ENCODE data around the gene RPS2. TPM values are rescaled to one million over a fixed set of nuclear protein-coding genes. Genes with fewer than 3 reads are reported as not detected.
"Not testable (repeated sequence)": the region's sequence is repeated elsewhere in the genome, so short reads cannot be mapped to it uniquely, and the experiment has no call there.

RPS2 gene
- total and polyA plus RNA-seq, 2 donors (not counting 1 experiment from before 2014, with no cell fraction given): 3,261 to 6,138 TPM

DNA sequence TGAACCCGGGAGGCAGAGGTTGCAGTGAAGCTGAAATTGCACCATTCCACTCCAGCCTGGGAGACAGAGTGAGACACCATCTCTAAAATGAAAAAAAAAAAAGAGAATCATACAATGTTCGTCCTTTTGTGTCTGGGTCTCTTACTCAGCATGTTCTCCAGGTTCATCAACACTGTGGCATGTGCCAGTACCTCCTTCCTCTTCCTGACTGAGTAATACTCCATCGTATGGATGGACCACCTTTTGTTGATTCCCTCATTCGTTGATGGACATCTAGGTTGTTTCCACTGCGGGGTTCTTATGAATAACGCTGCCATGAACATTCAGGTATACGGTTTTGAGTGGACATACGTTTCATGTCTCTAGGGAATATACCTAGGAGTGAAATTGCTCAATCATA, 42.3 kb downstream of the RPS2 start:
- H3K4me1 Mint-ChIP-seq: peaks cover 4% of the 10 kb centered on the region
- peaks cover 0 to 6% (median 0%) of the 10 kb centered on the region in 3 donors for H3K9me3 ChIP-seq (ENCODE audit: control extremely low read depth in 1 of 3, control insufficient read depth in 2 of 3, insufficient read depth in 1 of 3, low read length in 2 of 3)
- no peak overlapping the region for H3K4me3 Mint-ChIP-seq
- H3K79me2 ChIP-seq (ENCODE audit: control insufficient read depth, insufficient read depth, low read length): no peaks in the 10 kb centered on the region
- peaks cover 32% of the 10 kb centered on the region for H3K27me3 Mint-ChIP-seq
- no peak overlapping the region for H2AFZ ChIP-seq (ENCODE audit: insufficient read depth, low read depth, low read length, poor library complexity, severe bottlenecking)
- H3K27me3 ChIP-seq (replicated peaks in 1 of 4; ENCODE audit: control extremely low read depth in 1 of 4, control insufficient read depth in 3 of 4, insufficient read depth in 4 of 4, low read length in 3 of 4): peaks cover 0 to 67% (median 21%) of the 10 kb centered on the region in 4 experiments
- 83% methylated on average over 3 of the region's 8 CpGs for WGBS (ENCODE audit: insufficient coverage)
- no peak overlapping the region for H3K27ac Mint-ChIP-seq
- H3K4me1 ChIP-seq (ENCODE audit: control insufficient read depth in 2 of 2, insufficient read depth in 2 of 2, low read length in 2 of 2): peaks cover 4 to 5% of the 10 kb centered on the region in 2 donors
- H3K36me3 ChIP-seq (replicated peaks in 1 of 2; ENCODE audit: control extremely low read depth in 1 of 2, control insufficient read depth in 1 of 2, extremely low read depth in 1 of 2, insufficient read depth in 2 of 2, low read length in 1 of 2): no peaks in the 10 kb centered on the region
- POLR2A ChIA-PET: no interaction called here
- no peaks in the 10 kb centered on the region for H4K20me1 ChIP-seq (ENCODE audit: control insufficient read depth, insufficient read depth, low read length, poor library complexity, severe bottlenecking)
- no peak overlapping the region for H3K9ac ChIP-seq (ENCODE audit: low read length)
- DNase-seq (no peak), ATAC-seq (ENCODE audit: low read depth) (no peak)
- no peaks in the 10 kb centered on the region for H3K9me3 Mint-ChIP-seq (ENCODE audit: insufficient read depth)
- no peak overlapping the region for H3K4me3 ChIP-seq (ENCODE audit: control extremely low read depth in 1 of 5, extremely low read depth in 1 of 5, insufficient read depth in 1 of 5, low read depth in 2 of 5, low read length in 4 of 5)
- no peak overlapping the region for H3K27ac ChIP-seq (ENCODE audit: low read length in 2 of 2)
- TF ChIP-seq EZH2 (IDR thresholded peaks at IDR 0.05; ENCODE audit: borderline replicate concordance, insufficient read depth, low read depth, low read length, poor library complexity, severe bottlenecking): no peak
- TF ChIP-seq, protein P1, sequence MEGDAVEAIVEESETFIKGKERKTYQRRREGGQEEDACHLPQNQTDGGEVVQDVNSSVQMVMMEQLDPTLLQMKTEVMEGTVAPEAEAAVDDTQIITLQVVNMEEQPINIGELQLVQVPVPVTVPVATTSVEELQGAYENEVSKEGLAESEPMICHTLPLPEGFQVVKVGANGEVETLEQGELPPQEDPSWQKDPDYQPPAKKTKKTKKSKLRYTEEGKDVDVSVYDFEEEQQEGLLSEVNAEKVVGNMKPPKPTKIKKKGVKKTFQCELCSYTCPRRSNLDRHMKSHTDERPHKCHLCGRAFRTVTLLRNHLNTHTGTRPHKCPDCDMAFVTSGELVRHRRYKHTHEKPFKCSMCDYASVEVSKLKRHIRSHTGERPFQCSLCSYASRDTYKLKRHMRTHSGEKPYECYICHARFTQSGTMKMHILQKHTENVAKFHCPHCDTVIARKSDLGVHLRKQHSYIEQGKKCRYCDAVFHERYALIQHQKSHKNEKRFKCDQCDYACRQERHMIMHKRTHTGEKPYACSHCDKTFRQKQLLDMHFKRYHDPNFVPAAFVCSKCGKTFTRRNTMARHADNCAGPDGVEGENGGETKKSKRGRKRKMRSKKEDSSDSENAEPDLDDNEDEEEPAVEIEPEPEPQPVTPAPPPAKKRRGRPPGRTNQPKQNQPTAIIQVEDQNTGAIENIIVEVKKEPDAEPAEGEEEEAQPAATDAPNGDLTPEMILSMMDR (IDR thresholded peaks at IDR 0.05): no peak
- intact Hi-C loops (cut with micrococcal nuclease): no loop called here
- no peak overlapping the region for H3K4me2 ChIP-seq (replicated peaks; ENCODE audit: low read depth, low read length, poor library complexity, severe bottlenecking)
- CTCF ChIA-PET: no interaction called here

DNA sequence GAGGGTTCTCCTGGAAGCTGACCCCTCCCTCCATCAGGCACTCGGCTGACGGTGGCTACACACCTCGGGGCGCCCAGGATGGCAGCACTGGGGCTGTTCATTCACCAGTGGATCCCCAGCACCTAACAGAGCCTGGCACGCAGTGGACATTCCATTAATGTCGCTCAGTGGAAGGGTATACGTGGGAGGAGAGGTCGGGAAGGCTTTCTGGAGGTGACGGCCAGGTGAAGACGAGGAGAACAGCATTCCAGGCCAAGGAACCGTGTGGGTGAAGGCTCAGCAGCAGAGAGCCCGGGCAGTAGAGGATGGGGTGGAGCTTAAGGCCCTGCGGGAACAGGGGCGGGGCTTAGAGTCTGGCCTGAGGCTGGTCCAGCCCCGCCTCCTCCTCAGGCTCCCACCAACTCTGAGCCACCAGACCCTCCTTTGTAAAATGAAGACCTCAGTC, 43.9 kb downstream of the RPS2 start:
- Mint-ChIP-seq H3K27me3 (peaks cover 42% of the 10 kb centered on the region), H3K9me3 (ENCODE audit: insufficient read depth) (no peaks in the 10 kb centered on the region), H3K4me1 (peaks cover 4% of the 10 kb centered on the region), H3K27ac (no peak overlapping the region), H3K4me3 (no peak overlapping the region)
- Histone ChIP-seq H3K27me3 (replicated peaks in 1 of 4; ENCODE audit: control extremely low read depth in 1 of 4, control insufficient read depth in 3 of 4, insufficient read depth in 4 of 4, low read length in 3 of 4) (peaks cover 0 to 71% (median 23%) of the 10 kb centered on the region in 4 experiments), H3K27ac (ENCODE audit: low read length in 2 of 2) (no peak overlapping the region), H3K9ac (ENCODE audit: low read length) (no peak overlapping the region), H3K79me2 (ENCODE audit: control insufficient read depth, insufficient read depth, low read length) (no peaks in the 10 kb centered on the region), H3K4me1 (ENCODE audit: control insufficient read depth in 2 of 2, insufficient read depth in 2 of 2, low read length in 2 of 2) (peaks cover 4 to 5% of the 10 kb centered on the region in 2 donors), H3K9me3 (ENCODE audit: control extremely low read depth in 1 of 3, control insufficient read depth in 2 of 3, insufficient read depth in 1 of 3, low read length in 2 of 3) (peaks cover 0 to 6% (median 0%) of the 10 kb centered on the region in 3 donors), H3K36me3 (replicated peaks in 1 of 2; ENCODE audit: control extremely low read depth in 1 of 2, control insufficient read depth in 1 of 2, extremely low read depth in 1 of 2, insufficient read depth in 2 of 2, low read length in 1 of 2) (no peaks in the 10 kb centered on the region), H3K4me3 (ENCODE audit: control extremely low read depth in 1 of 5, extremely low read depth in 1 of 5, insufficient read depth in 1 of 5, low read depth in 2 of 5, low read length in 4 of 5) (no peak overlapping the region), H3K4me2 (replicated peaks; ENCODE audit: low read depth, low read length, poor library complexity, severe bottlenecking) (no peak overlapping the region), H2AFZ (ENCODE audit: insufficient read depth, low read depth, low read length, poor library complexity, severe bottlenecking) (no peak overlapping the region), H4K20me1 (ENCODE audit: control insufficient read depth, insufficient read depth, low read length, poor library complexity, severe bottlenecking) (no peaks in the 10 kb centered on the region)
- ATAC-seq (ENCODE audit: low read depth) (peak; percentile 45), DNase-seq (no peak)
- no peak for TF ChIP-seq EZH2 (IDR thresholded peaks at IDR 0.05; ENCODE audit: borderline replicate concordance, insufficient read depth, low read depth, low read length, poor library complexity, severe bottlenecking)
- TF ChIP-seq, protein P1 (IDR thresholded peaks at IDR 0.05): no peak
- WGBS (ENCODE audit: insufficient coverage): 11% methylated on average over 10 of the region's 15 CpGs
- ChIA-PET CTCF (no interaction called here), POLR2A (no interaction called here)
- intact Hi-C loops (cut with micrococcal nuclease): no loop called here

DNA sequence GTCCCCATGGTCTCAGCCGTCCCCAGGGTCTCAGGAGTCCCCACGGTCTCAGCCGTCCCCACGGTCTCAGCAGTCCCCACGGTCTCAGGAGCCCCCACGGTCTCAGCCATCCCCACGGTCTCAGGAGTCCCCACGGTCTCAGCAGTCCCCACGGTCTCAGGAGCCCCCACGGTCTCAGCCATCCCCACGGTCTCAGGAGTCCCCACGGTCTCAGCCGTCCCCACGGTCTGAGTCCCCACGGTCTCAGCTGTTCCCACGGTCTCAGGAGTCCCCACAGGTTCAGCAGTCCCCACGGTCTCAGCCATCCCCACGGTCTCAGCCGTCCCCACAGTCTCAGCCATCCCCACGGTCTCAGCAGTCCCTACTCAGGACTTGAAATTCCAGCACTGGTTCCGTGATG, 44.5 kb downstream of the RPS2 start:
- intact Hi-C loops (cut with micrococcal nuclease); H3K9ac ChIP-seq (ENCODE audit: low read length); H3K9me3 ChIP-seq (ENCODE audit: control extremely low read depth in 1 of 3, control insufficient read depth in 2 of 3, insufficient read depth in 1 of 3, low read length in 2 of 3); H3K27ac Mint-ChIP-seq; H3K4me3 Mint-ChIP-seq; H4K20me1 ChIP-seq (ENCODE audit: control insufficient read depth, insufficient read depth, low read length, poor library complexity, severe bottlenecking); H3K4me2 ChIP-seq (replicated peaks; ENCODE audit: low read depth, low read length, poor library complexity, severe bottlenecking); H3K9me3 Mint-ChIP-seq (ENCODE audit: insufficient read depth); H3K4me1 ChIP-seq (ENCODE audit: control insufficient read depth in 2 of 2, insufficient read depth in 2 of 2, low read length in 2 of 2); POLR2A ChIA-PET; H3K4me3 ChIP-seq (ENCODE audit: control extremely low read depth in 1 of 5, extremely low read depth in 1 of 5, insufficient read depth in 1 of 5, low read depth in 2 of 5, low read length in 4 of 5); H3K36me3 ChIP-seq (replicated peaks in 1 of 2; ENCODE audit: control extremely low read depth in 1 of 2, control insufficient read depth in 1 of 2, extremely low read depth in 1 of 2, insufficient read depth in 2 of 2, low read length in 1 of 2); H3K4me1 Mint-ChIP-seq; DNase-seq; CTCF ChIA-PET; ATAC-seq (ENCODE audit: low read depth); H3K79me2 ChIP-seq (ENCODE audit: control insufficient read depth, insufficient read depth, low read length); H2AFZ ChIP-seq (ENCODE audit: insufficient read depth, low read depth, low read length, poor library complexity, severe bottlenecking); H3K27ac ChIP-seq (ENCODE audit: low read length in 2 of 2): not testable (repeated sequence)
- peaks cover 0 to 71% (median 23%) of the 10 kb centered on the region in 4 experiments for H3K27me3 ChIP-seq (replicated peaks in 1 of 4; ENCODE audit: control extremely low read depth in 1 of 4, control insufficient read depth in 3 of 4, insufficient read depth in 4 of 4, low read length in 3 of 4)
- peaks cover 46% of the 10 kb centered on the region for H3K27me3 Mint-ChIP-seq
- 63% methylated on average over 21 of the region's 21 CpGs for WGBS (ENCODE audit: insufficient coverage)
